LNCaP clone FGC (cell line): ENCODE measurements around the gene NPAS3.

Source experiments
- DNase-seq: peaks from one replicate; pipeline ENCODE4 v3.0.0-alpha.2; 2011; ENCODE audit warnings: low read depth
- H3K4me3 ChIP-seq: 2 replicates; pipeline ENCODE4 v1.5.1; 2011; ENCODE audit warnings: mild to moderate bottlenecking, low read depth, low read length, control low read depth
- TF ChIP-seq, protein P1 (sequence below): IDR thresholded peaks from 2 replicates; pipeline ENCODE4 v1.5.1; 2012; ENCODE audit warnings: mild to moderate bottlenecking; ENCODE audit not compliant: control insufficient read depth, insufficient read depth; ENCODE audit errors: extremely low read depth

NPAS3 gene

DNA sequence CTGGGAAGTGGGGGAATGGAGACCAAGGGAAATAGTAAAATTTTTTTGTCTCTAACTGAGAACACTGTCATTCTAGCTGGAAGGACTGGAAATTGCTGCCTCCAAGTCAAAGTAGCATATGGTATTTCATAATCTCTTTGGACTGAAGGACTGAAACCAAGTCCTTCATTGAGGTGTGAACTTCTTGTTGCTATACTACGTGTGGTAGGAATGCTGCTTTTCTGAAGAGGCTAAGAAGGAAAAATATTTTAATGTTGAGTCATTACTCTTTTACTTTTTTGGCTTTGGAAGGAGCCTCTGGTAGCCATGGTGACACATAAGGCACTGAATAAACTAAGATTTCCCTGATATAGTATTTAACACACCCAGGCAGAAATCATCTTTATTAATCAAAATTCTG is 465.4 kb downstream of the NPAS3 start:
- DNase-seq = no peak
- H3K4me3 ChIP-seq = no peak overlapping the region
- TF ChIP-seq, protein P1, sequence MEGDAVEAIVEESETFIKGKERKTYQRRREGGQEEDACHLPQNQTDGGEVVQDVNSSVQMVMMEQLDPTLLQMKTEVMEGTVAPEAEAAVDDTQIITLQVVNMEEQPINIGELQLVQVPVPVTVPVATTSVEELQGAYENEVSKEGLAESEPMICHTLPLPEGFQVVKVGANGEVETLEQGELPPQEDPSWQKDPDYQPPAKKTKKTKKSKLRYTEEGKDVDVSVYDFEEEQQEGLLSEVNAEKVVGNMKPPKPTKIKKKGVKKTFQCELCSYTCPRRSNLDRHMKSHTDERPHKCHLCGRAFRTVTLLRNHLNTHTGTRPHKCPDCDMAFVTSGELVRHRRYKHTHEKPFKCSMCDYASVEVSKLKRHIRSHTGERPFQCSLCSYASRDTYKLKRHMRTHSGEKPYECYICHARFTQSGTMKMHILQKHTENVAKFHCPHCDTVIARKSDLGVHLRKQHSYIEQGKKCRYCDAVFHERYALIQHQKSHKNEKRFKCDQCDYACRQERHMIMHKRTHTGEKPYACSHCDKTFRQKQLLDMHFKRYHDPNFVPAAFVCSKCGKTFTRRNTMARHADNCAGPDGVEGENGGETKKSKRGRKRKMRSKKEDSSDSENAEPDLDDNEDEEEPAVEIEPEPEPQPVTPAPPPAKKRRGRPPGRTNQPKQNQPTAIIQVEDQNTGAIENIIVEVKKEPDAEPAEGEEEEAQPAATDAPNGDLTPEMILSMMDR = no peak

DNA sequence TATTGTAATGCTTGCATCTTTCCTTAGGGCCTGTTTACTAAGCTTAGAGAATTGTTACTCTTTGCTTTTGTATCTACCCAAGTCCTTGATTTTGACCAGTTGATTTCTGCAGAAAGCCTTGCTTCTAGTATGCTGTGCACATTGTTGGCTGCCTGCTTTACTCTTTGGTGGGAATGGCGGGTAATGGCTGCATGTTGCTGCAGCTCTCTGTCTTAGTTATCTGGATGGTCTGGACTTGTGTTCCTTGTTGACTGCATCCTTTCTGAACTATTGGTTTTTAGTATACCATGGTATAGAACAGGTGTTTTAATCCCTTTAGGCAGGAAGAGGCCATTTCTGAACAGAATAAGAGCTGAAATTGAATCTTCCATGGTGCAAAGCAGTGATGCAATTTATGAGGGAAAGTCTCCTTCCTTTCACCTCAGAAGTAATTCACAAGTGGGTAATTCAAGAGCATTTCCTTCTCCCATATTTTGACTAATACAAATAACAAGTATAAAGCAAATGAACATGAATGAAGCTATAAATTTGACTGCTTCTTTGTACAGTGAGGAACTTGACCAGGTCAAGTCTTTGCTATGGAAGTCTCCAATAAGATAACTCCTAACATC is 466.4 kb downstream of the NPAS3 start:
- TF ChIP-seq, protein P1 = no peak
- no peak for DNase-seq
- no peak overlapping the region for H3K4me3 ChIP-seq

GRCh38 chr14:33406766-33407165 is 468.1 kb downstream of the NPAS3 start:
- TF ChIP-seq, protein P1 = no peak
- no peak overlapping the region for H3K4me3 ChIP-seq
- no peak for DNase-seq

DNA sequence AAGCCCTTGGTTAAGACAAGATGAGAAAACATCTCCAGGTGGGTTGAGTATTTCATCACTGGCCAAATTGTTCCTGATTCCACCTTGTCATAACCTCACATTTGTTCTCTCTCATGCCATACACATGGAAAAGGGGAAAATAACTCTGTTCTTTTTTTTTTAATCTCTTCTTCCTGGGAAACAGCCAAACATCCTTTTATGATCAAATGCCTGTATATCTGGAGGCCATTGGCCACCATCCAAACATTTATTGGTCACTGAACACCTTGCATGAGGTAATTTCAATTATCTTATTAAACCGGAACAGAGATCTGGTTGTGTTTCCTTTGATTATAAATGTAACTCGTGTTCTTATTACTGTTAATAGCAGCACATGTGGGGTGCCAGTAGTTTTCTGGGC is 469.6 kb downstream of the NPAS3 start:
- TF ChIP-seq, protein P1 = no peak
- DNase-seq = no peak

DNA sequence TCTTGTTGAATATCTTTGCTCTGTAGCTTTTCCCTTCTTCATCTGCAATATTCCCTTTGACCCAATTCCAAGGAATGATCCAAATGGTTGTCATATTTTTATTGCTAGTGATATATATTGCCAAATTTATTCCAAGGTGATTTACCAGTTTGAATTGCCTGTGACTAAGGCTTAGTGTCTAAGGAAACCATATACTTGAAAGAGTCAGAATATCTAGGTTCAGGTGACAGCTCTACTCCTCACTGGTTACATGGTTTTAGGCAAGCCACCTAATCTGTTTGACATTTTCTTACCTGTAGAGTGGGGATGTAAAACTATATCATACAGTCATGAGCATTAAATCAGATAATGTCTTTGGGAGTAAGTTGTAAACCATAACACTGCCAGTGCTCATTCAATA is 473.8 kb downstream of the NPAS3 start:
- H3K4me3 ChIP-seq = no peak overlapping the region
- TF ChIP-seq, protein P1 = no peak
- no peak for DNase-seq

More for the DNA sequence above, 469.6 kb downstream of the NPAS3 start:
- H3K4me3 ChIP-seq = no peak overlapping the region

DNA sequence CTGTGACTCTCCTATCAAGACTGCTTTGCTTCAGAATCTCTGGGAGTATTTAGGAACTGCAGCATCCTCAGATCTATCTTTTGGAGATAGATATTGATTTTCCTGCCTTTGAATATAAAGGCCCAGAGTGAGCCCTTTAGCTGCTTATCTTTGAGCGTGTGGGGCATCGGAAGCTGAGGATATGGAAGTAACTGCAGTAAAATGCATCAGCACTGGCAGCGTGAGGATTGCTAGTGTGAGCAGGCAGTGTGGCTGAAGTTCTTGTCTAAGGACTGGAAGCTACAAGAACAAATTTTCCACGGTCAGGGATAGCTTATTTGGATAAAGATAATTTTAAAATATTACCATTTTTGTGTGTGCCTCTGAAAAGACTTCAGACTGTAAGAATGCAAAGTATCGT is 474.7 kb downstream of the NPAS3 start:
- TF ChIP-seq, protein P1 = no peak
- no peak overlapping the region for H3K4me3 ChIP-seq
- DNase-seq = no peak

GRCh38 chr14:33414041-33414440 is 475.4 kb downstream of the NPAS3 start:
- H3K4me3 ChIP-seq = no peak overlapping the region
- DNase-seq = no peak
- TF ChIP-seq, protein P1 = no peak
